Keratinocyte (primary cell): ENCODE results near the gene SMARCC2. TPM values are rescaled to one million over a fixed set of nuclear protein-coding genes. Genes with fewer than 3 reads are reported as not detected.

Experiments used
- DNase-seq: peaks from one replicate; pipeline ENCODE4 v3.0.0-alpha.2; 2011; ENCODE audit warnings: low read depth, missing footprints, low spot score
- FAIRE-seq: peaks from 2 replicates; lab custom pipeline; 2011; peaks lifted over from hg19 to GRCh38; lab: Jason Lieb, UNC
- H2AFZ ChIP-seq: 2 replicates; pipeline ENCODE4 v1.6.0; 2012; ENCODE audit warnings: low read length, control low read depth, inconsistent platforms; ENCODE audit not compliant: control insufficient read depth
- H3K27ac ChIP-seq: 2 replicates; pipeline ENCODE4 v1.5.1; 2011; ENCODE audit warnings: low read length; ENCODE audit not compliant: control insufficient read depth, insufficient read depth
- H3K27me3 ChIP-seq: 3 replicates; pipeline ENCODE4 v1.6.0; 2011; ENCODE audit warnings: low read length; ENCODE audit not compliant: control insufficient read depth, insufficient read depth; ENCODE audit errors: extremely low read depth
- H3K36me3 ChIP-seq, 2 experiments: 2 replicates in 1 of 2; 3 replicates in 1 of 2; pipeline ENCODE4 v1.5.1; 2011; ENCODE audit warnings: low read length in 2 of 2, mild to moderate bottlenecking in 1 of 2; ENCODE audit not compliant: control insufficient read depth in 2 of 2, insufficient read depth in 2 of 2; ENCODE audit errors: extremely low read depth in 1 of 2
- H3K4me1 ChIP-seq: 3 replicates; pipeline ENCODE4 v1.5.1; 2011; ENCODE audit warnings: low read length; ENCODE audit not compliant: control insufficient read depth, insufficient read depth; ENCODE audit errors: extremely low read depth
- H3K4me2 ChIP-seq: 3 replicates; pipeline ENCODE4 v1.6.0; 2011; ENCODE audit warnings: low read depth, low read length; ENCODE audit not compliant: control insufficient read depth, insufficient read depth; ENCODE audit errors: extremely low read depth
- H3K4me3 ChIP-seq, 3 experiments: fragments of 200-600 bp in 1 of 3; sonication (generic) in 1 of 3; 2 replicates in 2 of 3; 3 replicates in 1 of 3; pipeline ENCODE4 v1.5.1; 2011 to 2016; ENCODE audit warnings: low read length in 3 of 3, mild to moderate bottlenecking in 3 of 3, control low read depth in 2 of 3, inconsistent platforms in 1 of 3, low read depth in 1 of 3, mixed read lengths in 1 of 3, mixed run types in 1 of 3, moderate library complexity in 1 of 3; ENCODE audit not compliant: control insufficient read depth in 2 of 3, insufficient read depth in 2 of 3; ENCODE audit errors: extremely low read depth in 1 of 3
- H3K79me2 ChIP-seq: 2 replicates; pipeline ENCODE4 v1.6.0; 2012; ENCODE audit warnings: low read length; ENCODE audit not compliant: control insufficient read depth, insufficient read depth
- H3K9ac ChIP-seq: 3 replicates; pipeline ENCODE4 v1.6.0; 2011; ENCODE audit warnings: low read length; ENCODE audit not compliant: control insufficient read depth, insufficient read depth; ENCODE audit errors: extremely low read depth
- H3K9me1 ChIP-seq: 3 replicates; pipeline ENCODE4 v1.6.0; 2011; ENCODE audit warnings: low read length; ENCODE audit not compliant: control insufficient read depth, insufficient read depth; ENCODE audit errors: extremely low read depth
- H3K9me3 ChIP-seq: 2 replicates; pipeline ENCODE4 v1.5.1; 2012; ENCODE audit warnings: low read depth, low read length; ENCODE audit not compliant: control insufficient read depth
- H4K20me1 ChIP-seq: 3 replicates; pipeline ENCODE4 v1.6.0; 2011; ENCODE audit warnings: low read length; ENCODE audit not compliant: control insufficient read depth, insufficient read depth; ENCODE audit errors: extremely low read depth
- EZH2 ChIP-seq: IDR thresholded peaks from one replicate; pipeline ENCODE4 v1.6.1; 2012; ENCODE audit warnings: inconsistent platforms, mild to moderate bottlenecking, low read length, moderate library complexity
- dilution Hi-C: fragments of 300-500 bp; cut with MboI; formaldehyde crosslinking; loops from one replicate; pipeline ENCODE4 v1.7.0; 2020; ENCODE audit warnings: low sequenced_read_pairs; ENCODE audit not compliant: extremely low pct_ligation_motif_present
- polyA plus RNA-seq, 5 experiments: library from polyadenylated mRNA; depleted of rRNA in 3 of 5; stranded (reverse) in 3 of 5; stranded (forward) in 1 of 5; unstranded in 1 of 5; fragments of >200 nt; gene quantifications; 1 replicate in 1 of 5; 2 replicates in 3 of 5; 3 replicates in 1 of 5; pipeline versions ENCODE4 v1.2.1 to v1.2.3, GENCODE V29; 2011 to 2012; ENCODE audit warnings: missing spikeins in 2 of 5, low read depth in 1 of 5, low replicate concordance in 1 of 5
- TF ChIP-seq, protein P1 (sequence below), 3 experiments: IDR thresholded peaks in 1 of 3; conservative IDR thresholded peaks in 1 of 3; optimal IDR thresholded peaks in 1 of 3; 2 replicates in 2 of 3; 3 replicates in 1 of 3; pipeline versions ENCODE3 to v1.5.1; 2011; ENCODE audit warnings: low read length in 3 of 3, mild to moderate bottlenecking in 3 of 3, moderate library complexity in 2 of 3, control low read depth in 1 of 3, inconsistent platforms in 1 of 3; ENCODE audit not compliant: insufficient read depth in 2 of 3; ENCODE audit errors: extremely low read depth in 1 of 3

SMARCC2 gene
- polyA plus RNA-seq, 1 donor (not counting 4 experiments of a cell fraction or from before 2014, with no cell fraction given): 32.5 TPM

DNA sequence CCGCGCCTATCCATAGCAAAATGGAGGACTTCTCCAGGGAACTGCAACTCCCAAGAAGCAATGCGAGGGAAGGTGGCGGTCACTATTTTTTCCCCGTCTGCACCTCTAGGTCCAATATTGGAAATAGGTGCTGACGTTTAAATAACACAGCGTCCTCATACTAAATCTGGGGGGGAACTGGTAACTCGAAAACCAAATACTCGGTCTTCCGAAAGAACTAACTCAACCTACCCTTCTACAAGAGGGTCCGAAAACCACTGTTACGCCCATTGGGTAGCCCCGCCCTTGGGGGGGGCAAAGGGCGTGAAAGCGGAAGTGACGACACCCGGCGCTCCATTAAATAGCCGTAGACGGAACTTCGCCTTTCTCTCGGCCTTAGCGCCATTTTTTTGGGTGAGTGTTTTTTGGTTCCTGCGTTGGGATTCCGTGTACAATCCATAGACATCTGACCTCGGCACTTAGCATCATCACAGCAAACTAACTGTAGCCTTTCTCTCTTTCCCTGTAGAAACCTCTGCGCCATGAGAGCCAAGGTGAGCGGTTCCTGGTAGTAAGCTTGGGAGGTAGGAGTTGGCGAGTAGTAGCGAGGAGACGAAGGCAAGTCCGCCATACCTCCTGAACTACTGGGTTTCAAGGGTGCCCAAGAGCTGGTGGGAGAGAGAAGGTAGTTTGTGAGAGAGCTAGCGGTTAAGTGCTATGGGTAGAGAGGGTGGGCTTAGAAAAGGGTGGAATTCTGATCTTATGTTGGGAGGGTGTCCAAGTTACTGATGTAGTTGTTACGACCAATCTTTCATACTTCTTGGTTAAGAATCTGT is 72.8 kb downstream of the SMARCC2 start, which contains the start of gene RPL41:
Gene RPL41 (plus strand): TSS at position 367 of the 815 bp plus-strand sequence.
- dilution Hi-C loops: no loop called here
- no peak for DNase-seq
- peak; percentile 5 for FAIRE-seq
- Histone ChIP-seq H3K4me2 (peak within 1 kb of the TSS; percentile 93), H4K20me1 (no peaks in the 10 kb centered on the region), H3K27me3 (no peaks in the 10 kb centered on the region), H3K79me2 (peaks cover 15% of the 10 kb centered on the region), H2AFZ (peak within 1 kb of the TSS; percentile 63), H3K4me1 (peaks cover 29% of the 10 kb centered on the region), H3K36me3 (peaks cover 11 to 37% of the 10 kb centered on the region in 2 experiments), H3K9me1 (no peaks in the 10 kb centered on the region), H3K27ac (peak within 1 kb of the TSS; percentile 99), H3K4me3 (peak within 1 kb of the TSS; percentile 69 to 99 (median 92)), H3K9ac (peak within 1 kb of the TSS; percentile 99), H3K9me3 (no peaks in the 10 kb centered on the region)
- TF ChIP-seq EZH2: no peak
- TF ChIP-seq, protein P1, sequence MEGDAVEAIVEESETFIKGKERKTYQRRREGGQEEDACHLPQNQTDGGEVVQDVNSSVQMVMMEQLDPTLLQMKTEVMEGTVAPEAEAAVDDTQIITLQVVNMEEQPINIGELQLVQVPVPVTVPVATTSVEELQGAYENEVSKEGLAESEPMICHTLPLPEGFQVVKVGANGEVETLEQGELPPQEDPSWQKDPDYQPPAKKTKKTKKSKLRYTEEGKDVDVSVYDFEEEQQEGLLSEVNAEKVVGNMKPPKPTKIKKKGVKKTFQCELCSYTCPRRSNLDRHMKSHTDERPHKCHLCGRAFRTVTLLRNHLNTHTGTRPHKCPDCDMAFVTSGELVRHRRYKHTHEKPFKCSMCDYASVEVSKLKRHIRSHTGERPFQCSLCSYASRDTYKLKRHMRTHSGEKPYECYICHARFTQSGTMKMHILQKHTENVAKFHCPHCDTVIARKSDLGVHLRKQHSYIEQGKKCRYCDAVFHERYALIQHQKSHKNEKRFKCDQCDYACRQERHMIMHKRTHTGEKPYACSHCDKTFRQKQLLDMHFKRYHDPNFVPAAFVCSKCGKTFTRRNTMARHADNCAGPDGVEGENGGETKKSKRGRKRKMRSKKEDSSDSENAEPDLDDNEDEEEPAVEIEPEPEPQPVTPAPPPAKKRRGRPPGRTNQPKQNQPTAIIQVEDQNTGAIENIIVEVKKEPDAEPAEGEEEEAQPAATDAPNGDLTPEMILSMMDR (optimal IDR thresholded peaks at IDR 0.05 in 1 of 3, IDR thresholded peaks at IDR 0.05 in 1 of 3, conservative IDR thresholded peaks at IDR 0.05 in 1 of 3; ENCODE audit: extremely low read depth in 1 of 3, insufficient read depth in 2 of 3, low read length in 3 of 3): no peak

DNA sequence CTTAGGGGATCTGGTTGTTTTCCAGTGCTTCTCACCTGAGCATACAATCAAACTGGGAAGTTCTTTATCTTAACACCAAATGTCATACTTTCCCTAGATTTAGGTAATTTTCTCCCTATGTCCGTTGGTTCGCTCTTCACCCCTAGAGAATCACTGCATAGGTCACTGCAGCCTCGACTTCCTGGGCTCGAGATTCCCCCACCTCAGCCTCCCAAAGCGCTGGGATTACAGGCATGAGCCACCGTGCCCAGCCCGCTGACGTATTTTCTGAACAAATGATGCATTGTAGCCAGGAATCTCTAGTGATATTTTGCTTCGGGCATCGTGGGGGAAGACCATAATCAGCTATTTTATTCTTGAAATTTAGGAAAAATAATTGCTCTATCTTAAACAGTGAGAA is 74.0 kb downstream of the SMARCC2 start:
- H3K27me3 ChIP-seq: no peaks in the 10 kb centered on the region
- no peaks in the 10 kb centered on the region for H3K9me3 ChIP-seq
- dilution Hi-C loops: no loop called here
- H2AFZ ChIP-seq: no peak overlapping the region
- DNase-seq (no peak), FAIRE-seq (no peak)
- peak overlapping the region; percentile 93 for H3K4me2 ChIP-seq
- peaks cover 36% of the 10 kb centered on the region for H3K4me1 ChIP-seq
- no peaks in the 10 kb centered on the region for H3K9me1 ChIP-seq
- no peaks in the 10 kb centered on the region for H4K20me1 ChIP-seq
- peaks cover 17% of the 10 kb centered on the region for H3K79me2 ChIP-seq
- H3K9ac ChIP-seq: peak overlapping the region; percentile 99
- H3K4me3 ChIP-seq: peak overlapping the region in 2 of 3 experiments; percentile 92 to 99
- TF ChIP-seq, protein P1 (optimal IDR thresholded peaks at IDR 0.05 in 1 of 3, IDR thresholded peaks at IDR 0.05 in 1 of 3, conservative IDR thresholded peaks at IDR 0.05 in 1 of 3; ENCODE audit: extremely low read depth in 1 of 3, insufficient read depth in 2 of 3, low read length in 3 of 3): no peak
- no peak for TF ChIP-seq EZH2
- peaks cover 11 to 34% of the 10 kb centered on the region in 2 experiments for H3K36me3 ChIP-seq
- H3K27ac ChIP-seq: peak overlapping the region; percentile 99
